Measurements from ENCODE around the gene SLC13A5. TPM values are rescaled to one million over a fixed set of nuclear protein-coding genes. Genes with fewer than 3 reads are reported as not detected.
"Not testable (repeated sequence)": the region's sequence is repeated elsewhere in the genome, so short reads cannot be mapped to it uniquely, and the experiment has no call there.

Gene SLC13A5
- total RNA-seq, 2 experiments from 2014 or later: not detected

DNA sequence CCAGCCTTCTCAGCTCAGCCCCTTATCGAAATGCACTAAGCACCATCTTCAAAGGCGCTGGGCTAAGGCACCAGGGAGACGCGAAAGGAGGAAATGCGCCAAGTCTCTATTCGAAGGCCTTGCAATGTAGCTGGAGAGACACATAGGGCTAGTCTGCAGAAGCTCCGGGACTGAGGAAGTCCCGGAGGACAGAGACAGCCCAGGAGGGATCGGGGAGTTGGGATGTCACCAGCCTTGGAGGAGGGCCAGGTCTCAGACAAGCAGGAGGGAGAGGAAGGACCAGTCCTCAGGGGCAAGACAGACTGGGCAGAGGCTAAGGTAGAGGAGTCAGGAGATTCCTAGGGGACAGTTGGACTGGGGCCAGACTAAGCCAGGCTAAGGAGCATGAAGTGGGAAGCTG lies 53.1 kb downstream of the SLC13A5 start:
- Mint-ChIP-seq H3K4me3 (no peak overlapping the region), H3K27me3 (peaks cover 2% of the 10 kb centered on the region), H3K4me1 (peaks cover 33% of the 10 kb centered on the region), H3K9me3 (ENCODE audit: low read depth) (no peaks in the 10 kb centered on the region), H3K27ac (no peak overlapping the region), H3K36me3 (ENCODE audit: low read depth) (no peaks in the 10 kb centered on the region)
- no peak for DNase-seq
- ChIA-PET POLR2A (no interaction called here), CTCF (interaction anchor here (1.6 kb wide), 1 partner anchor 344 kb away, joined by 3 read pairs; no protein-coding TSS in a partner anchor)
- no peak for ATAC-seq
- intact Hi-C loops (cut with DNase I, micrococcal nuclease): loop anchor here in 1 of 2 experiments (10.0 kb wide), 2 partner anchors 195 to 255 kb away; no protein-coding TSS in a partner anchor

- CTCF ChIA-PET: interaction anchor here (1.8 kb wide), 1 partner anchor 185 kb away, joined by 5 read pairs; no protein-coding TSS in a partner anchor
- ATAC-seq; H3K36me3 Mint-ChIP-seq (ENCODE audit: low read depth); POLR2A ChIA-PET; DNase-seq; intact Hi-C loops (cut with DNase I, micrococcal nuclease); H3K27me3 Mint-ChIP-seq; H3K27ac Mint-ChIP-seq; H3K9me3 Mint-ChIP-seq (ENCODE audit: low read depth): not testable (repeated sequence)
- Mint-ChIP-seq H3K4me3 (peak overlapping the region; percentile 19), H3K4me1 (peaks cover 42% of the 10 kb centered on the region)
These were observed 54.8 kb downstream of the SLC13A5 start for GRCh38 chr17:6658411-6658810.

GRCh38 chr17:6657633-6658287 lies 55.4 kb downstream of the SLC13A5 start:
- peaks cover 48% of the 10 kb centered on the region for H3K4me1 Mint-ChIP-seq
- H3K27me3 Mint-ChIP-seq: peaks cover 2% of the 10 kb centered on the region
- no peak for DNase-seq
- ATAC-seq: no peak
- H3K36me3 Mint-ChIP-seq (ENCODE audit: low read depth): peaks cover 5% of the 10 kb centered on the region
- CTCF ChIA-PET: interaction anchor here (1.8 kb wide), 1 partner anchor 186 kb away, joined by 5 read pairs; no protein-coding TSS in a partner anchor
- POLR2A ChIA-PET: interaction anchor here (0.8 kb wide), 1 partner anchor 20 kb away, joined by 3 read pairs; no protein-coding TSS in a partner anchor
- no peaks in the 10 kb centered on the region for H3K9me3 Mint-ChIP-seq (ENCODE audit: low read depth)
- peak overlapping the region; percentile 64 for H3K27ac Mint-ChIP-seq
- intact Hi-C loops (cut with DNase I, micrococcal nuclease): loop anchor here in 1 of 2 experiments (2.0 kb wide), 1 partner anchor 95 kb away; no protein-coding TSS in a partner anchor
- peak overlapping the region; percentile 77 for H3K4me3 Mint-ChIP-seq

- H3K27ac Mint-ChIP-seq: peak overlapping the region; percentile 64
- peaks cover 54% of the 10 kb centered on the region for H3K4me1 Mint-ChIP-seq
- peak; percentile 86 for ATAC-seq
- ChIA-PET CTCF (interaction anchor here (1.8 kb wide), 1 partner anchor 186 kb away, joined by 5 read pairs; no protein-coding TSS in a partner anchor), POLR2A (interaction anchor here (0.8 kb wide), 1 partner anchor 19 kb away, joined by 3 read pairs; no protein-coding TSS in a partner anchor)
- not testable (repeated sequence) for H3K27me3 Mint-ChIP-seq; H3K36me3 Mint-ChIP-seq (ENCODE audit: low read depth); H3K9me3 Mint-ChIP-seq (ENCODE audit: low read depth)
- intact Hi-C loops (cut with DNase I, micrococcal nuclease): loop anchor here in 1 of 2 experiments (2.0 kb wide), 1 partner anchor 96 kb away; no protein-coding TSS in a partner anchor
- H3K4me3 Mint-ChIP-seq: peak overlapping the region; percentile 77
- peak; percentile 75 for DNase-seq
These were observed 56.2 kb downstream of the SLC13A5 start for GRCh38 chr17:6656797-6657632.

GRCh38 chr17:6655732-6656361 lies 57.3 kb downstream of the SLC13A5 start:
- DNase-seq; POLR2A ChIA-PET; CTCF ChIA-PET; H3K9me3 Mint-ChIP-seq (ENCODE audit: low read depth); H3K36me3 Mint-ChIP-seq (ENCODE audit: low read depth); H3K27ac Mint-ChIP-seq; H3K27me3 Mint-ChIP-seq; ATAC-seq: not testable (repeated sequence)
- intact Hi-C loops (cut with DNase I, micrococcal nuclease): loop anchor here in 1 of 2 experiments (2.0 kb wide), 1 partner anchor 97 kb away; no protein-coding TSS in a partner anchor
- H3K4me1 Mint-ChIP-seq: peaks cover 47% of the 10 kb centered on the region
- peak overlapping the region; percentile 69 for H3K4me3 Mint-ChIP-seq

DNA sequence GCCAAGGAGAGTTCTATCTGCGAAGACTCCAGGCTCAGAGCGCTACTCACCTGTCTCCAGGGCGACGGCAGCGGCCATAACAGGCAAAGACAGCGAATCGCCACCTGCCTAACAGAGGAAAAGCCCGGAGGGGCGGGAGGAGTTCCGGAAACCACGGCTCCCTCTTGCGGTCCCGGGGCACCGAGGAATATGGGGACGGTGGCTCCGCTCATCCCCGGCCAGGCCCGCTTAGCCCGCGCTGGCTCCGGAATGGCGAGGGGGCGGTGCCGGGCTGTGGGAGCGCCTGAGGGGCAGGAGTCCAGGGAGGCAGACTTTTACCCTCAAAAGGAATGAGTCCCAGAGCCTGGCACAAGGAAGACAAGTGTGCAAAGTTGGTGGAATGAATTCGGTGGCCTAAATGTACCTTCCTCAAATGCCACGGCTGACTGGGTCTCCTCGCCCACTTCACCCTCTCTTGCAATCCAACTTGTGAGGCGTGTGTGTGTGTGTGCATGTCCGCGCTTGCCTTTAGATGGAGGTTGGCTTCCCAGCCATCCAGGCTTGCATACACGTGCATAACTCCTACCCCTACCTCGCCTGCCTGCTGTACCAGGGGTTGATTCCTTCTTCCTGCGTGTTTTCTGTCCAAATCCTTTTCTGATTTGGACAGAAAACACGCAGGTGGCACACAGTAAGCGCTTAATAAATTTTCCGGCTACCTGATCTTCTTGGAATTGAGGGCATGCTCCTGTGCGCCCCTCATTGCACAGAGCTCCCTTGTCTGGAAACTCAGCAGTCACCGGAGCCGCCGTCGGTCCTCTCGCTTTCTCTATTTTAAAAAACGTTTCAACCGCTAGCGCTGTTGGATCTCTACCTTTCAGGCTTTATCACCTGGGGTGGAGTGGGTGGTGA lies 58.1 kb downstream of the SLC13A5 start:
- peaks cover 43% of the 10 kb centered on the region for H3K4me1 Mint-ChIP-seq
- H3K9me3 Mint-ChIP-seq (ENCODE audit: low read depth): no peaks in the 10 kb centered on the region
- intact Hi-C loops (cut with DNase I, micrococcal nuclease): loop anchor here (5.0 kb wide), 3 partner anchors 357 to 782 kb away; partner anchors contain the start of genes EIF5A (in 1 of the 2), FGF11 (in 1 of the 2), RNASEK (in 1 of the 2) and TMEM102 (in 1 of the 2)
- CTCF ChIA-PET: no interaction called here
- DNase-seq (no peak), ATAC-seq (no peak)
- H3K27ac Mint-ChIP-seq: no peak overlapping the region
- H3K27me3 Mint-ChIP-seq: peaks cover 2% of the 10 kb centered on the region
- H3K4me3 Mint-ChIP-seq: peak overlapping the region; percentile 61
- POLR2A ChIA-PET: no interaction called here
- peaks cover 13% of the 10 kb centered on the region for H3K36me3 Mint-ChIP-seq (ENCODE audit: low read depth)

DNA sequence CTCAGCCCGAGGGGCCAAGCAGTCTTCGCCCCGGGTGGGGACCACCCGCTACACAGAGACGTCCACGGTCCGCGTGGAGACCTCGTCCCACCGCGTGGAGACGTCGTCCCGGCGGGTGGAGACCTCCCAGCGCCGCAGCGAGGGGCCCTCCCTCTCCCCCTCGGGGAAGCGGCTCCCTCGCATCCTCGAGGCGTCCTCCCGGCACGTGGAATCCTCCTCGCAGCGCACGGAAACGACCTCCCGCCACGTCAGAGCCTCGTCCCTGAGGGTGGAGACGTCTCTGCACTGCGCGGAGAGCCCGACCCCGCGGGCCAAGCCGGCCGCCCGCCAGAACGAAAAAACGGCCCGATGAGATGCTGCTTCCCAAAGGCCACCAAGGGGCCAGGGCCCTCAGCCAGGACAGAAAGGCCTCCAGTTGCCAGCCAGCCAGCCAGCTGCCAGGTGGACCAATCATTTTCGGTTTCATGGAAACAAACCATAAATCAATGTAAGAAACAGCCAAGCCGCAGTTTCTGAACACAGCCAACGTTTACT lies 61.2 kb downstream of the SLC13A5 start:
- ChIA-PET CTCF (interaction anchor here (0.5 to 0.9 kb wide), 3 partner anchors 14 to 313 kb away, joined by 3 to 4 read pairs (median 3); no protein-coding TSS in a partner anchor), POLR2A (interaction anchor here (0.6 to 1.4 kb wide), 4 partner anchors 12 to 1069 kb away, joined by 3 to 4 read pairs (median 3); a partner anchor contains a TSS)
- intact Hi-C loops (cut with DNase I, micrococcal nuclease): loop anchor here (1.0 to 5.0 kb wide), 9 partner anchors 12 to 1233 kb away; partner anchors contain the start of genes KIAA0753 (in 2 of the 2), RNASEK (in 2 of the 2), DERL2 (in 1 of the 2) and EIF5A (in 1 of the 2)
- H3K36me3 Mint-ChIP-seq (ENCODE audit: low read depth): peaks cover 33% of the 10 kb centered on the region
- H3K9me3 Mint-ChIP-seq (ENCODE audit: low read depth): no peaks in the 10 kb centered on the region
- peak overlapping the region; percentile 45 for H3K27ac Mint-ChIP-seq
- H3K4me3 Mint-ChIP-seq: peak overlapping the region; percentile 68
- peaks cover 2% of the 10 kb centered on the region for H3K27me3 Mint-ChIP-seq
- ATAC-seq (peak; percentile 11), DNase-seq (peak; percentile 68)
- H3K4me1 Mint-ChIP-seq: peaks cover 54% of the 10 kb centered on the region

GRCh38 chr17:6651354-6651918 lies 61.7 kb downstream of the SLC13A5 start, which contains the start of the genes C17orf100 and MED31:
Gene C17orf100, plus strand, starts transcription at chr17:6651762. Its CDS starts 152 bp downstream, at chr17:6651914.
Gene MED31, minus strand, starts transcription at chr17:6651605. Its CDS starts 77 bp downstream, at chr17:6651528.
- Mint-ChIP-seq H3K27ac (peak within 1 kb of the TSS; percentile 99), H3K36me3 (ENCODE audit: low read depth) (peaks cover 35% of the 10 kb centered on the region), H3K4me3 (peak within 1 kb of the TSS; percentile 98), H3K4me1 (peaks cover 55% of the 10 kb centered on the region), H3K9me3 (ENCODE audit: low read depth) (no peaks in the 10 kb centered on the region), H3K27me3 (peaks cover 2% of the 10 kb centered on the region)
- intact Hi-C loops (cut with DNase I, micrococcal nuclease): loop anchor here (1.0 to 5.0 kb wide), 9 partner anchors 11 to 1232 kb away; partner anchors contain the start of genes KIAA0753 (in 2 of the 2), RNASEK (in 2 of the 2), DERL2 (in 1 of the 2) and EIF5A (in 1 of the 2)
- ATAC-seq (peak; percentile 95), DNase-seq (peak; percentile 97)
- CTCF ChIA-PET: interaction anchor here (0.5 to 1.1 kb wide), 7 partner anchors 15 to 314 kb away, joined by 3 to 4 read pairs (median 3); no protein-coding TSS in a partner anchor
- POLR2A ChIA-PET: interaction anchor here (0.6 to 1.4 kb wide), 3 partner anchors 12 to 1069 kb away, joined by 3 to 4 read pairs (median 3); a partner anchor contains a TSS

- peaks cover 63% of the 10 kb centered on the region for H3K4me1 Mint-ChIP-seq
These were observed 65.0 kb downstream of the SLC13A5 start for GRCh38 chr17:6648181-6648580.

More at GRCh38 chr17:6648181-6648580, 65.0 kb downstream of the SLC13A5 start:
- ATAC-seq (no peak), DNase-seq (no peak)
- ChIA-PET CTCF (interaction anchor here (1.1 kb wide), 1 partner anchor 17 kb away, joined by 3 read pairs; no protein-coding TSS in a partner anchor), POLR2A (no interaction called here)
- no peaks in the 10 kb centered on the region for H3K9me3 Mint-ChIP-seq (ENCODE audit: low read depth)
- intact Hi-C loops (cut with DNase I, micrococcal nuclease): loop anchor here (1.0 to 10.0 kb wide), 5 partner anchors 173 to 1233 kb away; partner anchors contain the start of genes ACADVL (in 1 of the 2), DLG4 (in 1 of the 2), NLRP1 (in 1 of the 2) and NUP88 (in 1 of the 2)
- H3K27ac Mint-ChIP-seq: no peak overlapping the region
- H3K4me3 Mint-ChIP-seq: no peak overlapping the region
- no peaks in the 10 kb centered on the region for H3K27me3 Mint-ChIP-seq
- H3K36me3 Mint-ChIP-seq (ENCODE audit: low read depth): peaks cover 50% of the 10 kb centered on the region
